ENCODE measurements around the gene SYNE1. TPM values are rescaled to one million over a fixed set of nuclear protein-coding genes. Genes with fewer than 3 reads are reported as not detected.

SYNE1 gene
- total and polyA plus RNA-seq, 10 of the 15 experiments (the other 5 are each of a cell fraction or from before 2014, with no cell fraction given), result 2.3 to 28.7 (median 14.1) TPM

GRCh38 chr6:152117156-152118133 lies 519.7 kb downstream of the SYNE1 start:
- Histone ChIP-seq H3K4me3 (no peak overlapping the region), H3K9me3 (replicated peaks; ENCODE audit: control insufficient read depth, insufficient read depth, low read length) (no peaks in the 10 kb centered on the region), H2AFZ (ENCODE audit: control insufficient read depth, low read depth, low read length) (no peak overlapping the region), H3K9ac (ENCODE audit: control insufficient read depth, insufficient read depth, low read length) (no peak overlapping the region), H3K79me2 (ENCODE audit: control insufficient read depth, insufficient read depth, low read length) (no peaks in the 10 kb centered on the region), H3K27ac (ENCODE audit: control insufficient read depth, insufficient read depth) (no peak overlapping the region), H3K36me3 (ENCODE audit: control insufficient read depth in 2 of 2, insufficient read depth in 2 of 2, low read length in 1 of 2) (no peaks in the 10 kb centered on the region), H4K20me1 (ENCODE audit: control insufficient read depth, insufficient read depth) (no peaks in the 10 kb centered on the region), H3K27me3 (replicated peaks in 1 of 2; ENCODE audit: control insufficient read depth in 2 of 2, insufficient read depth in 2 of 2, low read length in 1 of 2) (no peaks in the 10 kb centered on the region), H3K4me1 (ENCODE audit: control insufficient read depth, insufficient read depth, low read length) (0 out of 2 replicates have a peak, but pooled peaks cover 4% of the 10 kb centered on the region), H3K4me2 (ENCODE audit: control insufficient read depth, insufficient read depth) (0 out of 2 replicates have a peak overlapping the region, but pooled peaks have one; percentile 13)
- ChIA-PET CTCF (interaction anchor here (1.2 to 2.6 kb wide), 4 partner anchors 345 to 441 kb away, joined by 3 to 11 read pairs (median 4); no protein-coding TSS in a partner anchor), SMC1A (ENCODE audit: uncharacterized antibody, unreplicated experiment) (interaction anchor here (0.9 to 2.7 kb wide), 5 partner anchors 8 to 427 kb away, joined by 4 to 14 read pairs (median 4); no protein-coding TSS in a partner anchor), POLR2A (no interaction called here), RAD21 (ENCODE audit: unreplicated experiment) (no interaction called here)
- DNase-seq (ENCODE audit: low read depth, low spot score), result no peak
- in situ Hi-C loops (cut with MboI) (no loop called here), intact Hi-C loops (cut with micrococcal nuclease; ENCODE audit: unreplicated experiment) (no loop called here)
- peak; percentile 83 for ATAC-seq
- FAIRE-seq, result no peak
- BruUV-seq (replicated peaks), result no TSS peak
- TF ChIP-seq JUNB (IDR thresholded peaks at IDR 0.05) (peak; percentile 44), RELB (IDR thresholded peaks at IDR 0.05; ENCODE audit: low read depth) (no peak)
- WGBS (ENCODE audit: insufficient coverage, insufficient replicate concordance, low lambda C conversion rate, missing lambda C conversion rate), result 72% methylated on average over 9 of the region's 9 CpGs
